Small intestine (tissue), 7 donors: ENCODE measurements around the gene ICAM1. TPM values are rescaled to one million over a fixed set of nuclear protein-coding genes. Genes with fewer than 3 reads are reported as not detected.
A peak's percentile ranks its signal among the peaks of the same experiment; 100 is the strongest.

Experiments used
- DNase-seq, 2 donors: peaks; one replicate each; pipeline versions ENCODE4 v3.0.0 to v3.0.0-alpha.2; 2013
- FAIRE-seq: peaks from 2 replicates; lab custom pipeline; 2012; peaks lifted over from hg19 to GRCh38; lab: Jason Lieb, UNC
- H3K27ac ChIP-seq, 3 donors: one replicate each; pipeline ENCODE4 v1.5.1; 2013; ENCODE audit warnings: low read length in 2 of 3, mild to moderate bottlenecking in 2 of 3, control low read depth in 1 of 3, inconsistent platforms in 1 of 3, low read depth in 1 of 3, moderate library complexity in 1 of 3
- H3K27me3 ChIP-seq, 3 donors: one replicate each; pipeline ENCODE4 v1.6.1; 2013; ENCODE audit warnings: low read length in 3 of 3, inconsistent platforms in 1 of 3; ENCODE audit not compliant: control insufficient read depth in 3 of 3, insufficient read depth in 3 of 3
- H3K36me3 ChIP-seq, 3 donors: one replicate each; pipeline ENCODE4 v1.6.1; 2013; ENCODE audit warnings: low read length in 3 of 3, inconsistent platforms in 1 of 3, low read depth in 1 of 3, mild to moderate bottlenecking in 1 of 3, moderate library complexity in 1 of 3; ENCODE audit not compliant: control insufficient read depth in 3 of 3, insufficient read depth in 2 of 3
- H3K4me1 ChIP-seq, 3 donors: one replicate each; pipeline ENCODE4 v1.6.1; 2013; ENCODE audit warnings: low read length in 2 of 3, inconsistent platforms in 1 of 3, low read depth in 1 of 3, mild to moderate bottlenecking in 1 of 3, moderate library complexity in 1 of 3; ENCODE audit not compliant: control insufficient read depth in 3 of 3, insufficient read depth in 2 of 3
- H3K4me3 ChIP-seq, 3 donors: one replicate each; pipeline ENCODE4 v1.5.1; 2013; ENCODE audit warnings: low read length in 3 of 3, control low read depth in 1 of 3, inconsistent platforms in 1 of 3, low read depth in 1 of 3, mild to moderate bottlenecking in 1 of 3, moderate library complexity in 1 of 3
- H3K9me3 ChIP-seq, 2 donors: one replicate each; pipeline ENCODE4 v1.6.1; 2013; ENCODE audit warnings: low read depth in 1 of 2, low read length in 1 of 2; ENCODE audit not compliant: control insufficient read depth in 2 of 2, insufficient read depth in 1 of 2
- WGBS, 3 donors: extraction: QIAGEN DNeasy Blood & Tissue Kit; methylation state at CpG; one replicate each; pipeline ENCODE4 v1.1.7; 2013; 5-methylcytosine and 5-hydroxymethylcytosine counted together
- polyA plus RNA-seq, 4 donors: library from polyadenylated mRNA; stranded (reverse) in 3 of 4; unstranded in 1 of 4; fragments of 200-250 nt in 3 of 4; fragments of 120-200 nt in 1 of 4; gene quantifications; one replicate each; pipeline versions ENCODE4 v1.2.1 to v1.2.3, GENCODE V29; 2013
- donor health status: healthy with polysubstance abuse.
- donor health status: control.
- donor health status: control.
- donor health status: Bipolar disorder and iron deficiency.
- donor health status: healthy.

ICAM1 gene
- polyA plus RNA-seq, 4 donors: 1.6 to 18.2 (median 11.5) TPM

- Histone ChIP-seq H3K4me3 (peak overlapping the region in 1 of 3 donors; percentile 29), H3K27me3 (peaks cover 4 to 67% (median 31%) of the 10 kb centered on the region in 3 donors), H3K4me1 (peaks cover 0 to 24% (median 5%) of the 10 kb centered on the region in 3 donors), H3K27ac (no peak overlapping the region), H3K36me3 (no peaks in the 10 kb centered on the region), H3K9me3 (peaks cover 0 to 8% of the 10 kb centered on the region in 2 donors)
- DNase-seq: peak in 1 of 2 donors; percentile 59
- WGBS, 3 donors: 6 to 7% (median 6%) methylated on average over 30 to 58 of the region's 58 CpGs
- no peak for FAIRE-seq
These were observed 25.1 kb downstream of the ICAM1 start for GRCh38 chr19:10295847-10296591.

GRCh38 chr19:10299545-10300458 lies 28.9 kb downstream of the ICAM1 start:
- H3K4me3 ChIP-seq: no peak overlapping the region
- peaks cover 0 to 3% of the 10 kb centered on the region in 2 donors for H3K9me3 ChIP-seq
- H3K27me3 ChIP-seq: peaks cover 0 to 32% (median 12%) of the 10 kb centered on the region in 3 donors
- H3K36me3 ChIP-seq: peaks cover 0 to 3% (median 0%) of the 10 kb centered on the region in 3 donors
- WGBS, 3 donors: 30 to 44% (median 32%) methylated on average over 14 of the region's 14 CpGs
- FAIRE-seq: no peak
- peaks cover 0 to 12% (median 5%) of the 10 kb centered on the region in 3 donors for H3K4me1 ChIP-seq
- H3K27ac ChIP-seq: no peak overlapping the region
- DNase-seq: no peak

DNA sequence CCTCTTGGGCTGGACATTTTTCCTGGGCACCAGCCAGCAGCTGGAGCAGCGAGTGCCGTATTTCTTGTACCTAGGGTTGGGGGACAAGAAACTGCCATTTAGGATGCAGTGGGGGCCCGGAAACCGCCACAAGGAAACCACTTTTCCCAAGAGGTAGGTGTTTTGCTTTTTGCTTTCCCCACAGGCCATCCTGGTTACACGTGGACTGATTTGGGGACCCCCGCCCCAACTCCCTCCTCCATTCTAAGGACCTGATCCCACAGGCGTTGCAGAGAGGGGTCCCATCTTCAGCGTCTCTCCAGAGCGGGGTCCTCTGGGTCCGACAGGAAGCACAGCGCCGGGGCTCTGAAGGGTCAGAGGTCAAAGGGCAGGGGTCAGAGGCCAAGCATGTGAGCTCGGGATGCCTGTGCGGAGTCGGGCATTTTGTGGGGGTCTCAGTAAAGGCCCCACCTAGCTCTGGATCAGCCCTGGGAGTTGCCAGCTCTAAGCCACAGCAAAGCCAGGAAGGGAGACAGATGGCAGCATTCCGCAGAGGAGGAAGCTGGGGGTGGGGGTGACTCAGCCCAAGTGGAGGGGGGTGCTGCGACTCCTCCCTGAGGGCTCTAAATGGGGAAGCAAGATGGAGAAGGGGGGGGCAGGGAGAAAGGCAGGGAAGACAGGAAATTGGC lies 34.4 kb downstream of the ICAM1 start:
- FAIRE-seq (no peak), DNase-seq (no peak)
- H3K27me3 ChIP-seq: peaks cover 0 to 3% (median 0%) of the 10 kb centered on the region in 3 donors
- H3K4me1 ChIP-seq: no peaks in the 10 kb centered on the region
- no peak overlapping the region for H3K27ac ChIP-seq
- WGBS, 3 donors: 76 to 82% (median 81%) methylated on average over 17 of the region's 17 CpGs
- no peaks in the 10 kb centered on the region for H3K9me3 ChIP-seq
- peaks cover 0 to 32% (median 0%) of the 10 kb centered on the region in 3 donors for H3K36me3 ChIP-seq
- no peak overlapping the region for H3K4me3 ChIP-seq

DNA sequence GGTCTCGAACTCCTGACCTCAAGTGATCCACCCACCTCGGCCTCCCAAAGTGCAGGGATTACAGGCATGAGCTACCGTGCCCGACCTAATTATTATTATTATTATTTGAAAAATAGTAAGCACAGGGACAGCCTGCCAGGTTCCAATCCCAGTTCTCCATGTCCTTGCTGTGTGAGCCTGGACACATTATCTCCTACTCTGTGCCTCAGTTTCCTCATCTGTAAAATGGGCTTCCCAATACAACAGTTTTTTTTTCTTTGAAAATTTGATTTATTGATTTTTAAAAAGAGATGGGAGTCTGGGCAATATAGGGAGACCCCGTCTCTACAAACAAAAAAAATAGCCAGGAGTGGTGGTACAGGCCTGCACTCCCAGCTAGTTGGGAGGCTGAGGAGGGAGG lies 35.4 kb downstream of the ICAM1 start:
- FAIRE-seq (no peak), DNase-seq (no peak)
- WGBS, 3 donors: 90% methylated on average over 5 of the region's 5 CpGs

DNA sequence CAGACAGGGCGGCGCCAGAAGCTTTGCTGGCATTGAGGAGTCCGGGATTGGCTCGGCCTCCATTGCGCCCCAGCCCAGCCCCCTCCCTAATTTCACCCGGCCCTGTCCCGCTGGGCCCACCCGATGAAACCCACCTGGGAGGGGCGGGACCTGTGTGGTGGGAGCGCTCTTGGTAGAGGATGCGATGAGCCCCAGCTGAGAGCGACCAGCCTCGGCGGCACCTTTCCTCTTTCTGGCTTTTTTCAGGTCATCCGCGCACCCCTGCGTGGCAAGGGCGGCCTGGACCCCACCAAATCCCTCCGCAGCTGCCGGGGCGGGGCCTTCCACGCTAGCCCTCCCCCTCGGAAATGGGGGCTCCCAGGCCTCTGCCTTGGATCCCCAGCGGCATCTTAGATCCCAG lies 38.5 kb downstream of the ICAM1 start, which contains the start of gene ZGLP1:
Gene ZGLP1 (minus strand): TSS at position 393 of the 400 bp plus-strand sequence.
- Histone ChIP-seq H3K4me3 (no peak within 1 kb of the TSS), H3K27ac (no peak within 1 kb of the TSS), H3K27me3 (no peaks in the 10 kb centered on the region), H3K36me3 (peaks cover 0 to 40% (median 0%) of the 10 kb centered on the region in 3 donors), H3K4me1 (no peaks in the 10 kb centered on the region), H3K9me3 (no peaks in the 10 kb centered on the region)
- FAIRE-seq (no peak), DNase-seq (no peak)
- 93 to 96% (median 94%) methylated on average over 23 to 24 of the region's 24 CpGs for WGBS, 3 donors

More for the DNA sequence above, 35.4 kb downstream of the ICAM1 start:
- Histone ChIP-seq H3K27ac (no peak overlapping the region), H3K4me1 (no peaks in the 10 kb centered on the region), H3K9me3 (no peaks in the 10 kb centered on the region), H3K27me3 (no peaks in the 10 kb centered on the region), H3K36me3 (peaks cover 0 to 40% (median 0%) of the 10 kb centered on the region in 3 donors), H3K4me3 (no peak overlapping the region)

GRCh38 chr19:10315335-10316214 lies 44.7 kb downstream of the ICAM1 start, which contains the start of gene FDX2:
FDX2 (minus strand) TSS chr19:10316015; CDS start chr19:10315996, 19 bp downstream.
- DNase-seq (peak; percentile 90 to 93), FAIRE-seq (no peak)
- H3K36me3 ChIP-seq: peaks cover 8 to 53% (median 14%) of the 10 kb centered on the region in 3 donors
- H3K9me3 ChIP-seq: no peaks in the 10 kb centered on the region
- peak within 1 kb of the TSS in 1 of 3 donors; percentile 44 for H3K27ac ChIP-seq
- 1% methylated on average over 44 to 55 of the region's 55 CpGs for WGBS, 3 donors
- H3K27me3 ChIP-seq: no peaks in the 10 kb centered on the region
- H3K4me1 ChIP-seq: peaks cover 0 to 4% (median 0%) of the 10 kb centered on the region in 3 donors
- H3K4me3 ChIP-seq: peak within 1 kb of the TSS; percentile 66 to 86 (median 68)

DNA sequence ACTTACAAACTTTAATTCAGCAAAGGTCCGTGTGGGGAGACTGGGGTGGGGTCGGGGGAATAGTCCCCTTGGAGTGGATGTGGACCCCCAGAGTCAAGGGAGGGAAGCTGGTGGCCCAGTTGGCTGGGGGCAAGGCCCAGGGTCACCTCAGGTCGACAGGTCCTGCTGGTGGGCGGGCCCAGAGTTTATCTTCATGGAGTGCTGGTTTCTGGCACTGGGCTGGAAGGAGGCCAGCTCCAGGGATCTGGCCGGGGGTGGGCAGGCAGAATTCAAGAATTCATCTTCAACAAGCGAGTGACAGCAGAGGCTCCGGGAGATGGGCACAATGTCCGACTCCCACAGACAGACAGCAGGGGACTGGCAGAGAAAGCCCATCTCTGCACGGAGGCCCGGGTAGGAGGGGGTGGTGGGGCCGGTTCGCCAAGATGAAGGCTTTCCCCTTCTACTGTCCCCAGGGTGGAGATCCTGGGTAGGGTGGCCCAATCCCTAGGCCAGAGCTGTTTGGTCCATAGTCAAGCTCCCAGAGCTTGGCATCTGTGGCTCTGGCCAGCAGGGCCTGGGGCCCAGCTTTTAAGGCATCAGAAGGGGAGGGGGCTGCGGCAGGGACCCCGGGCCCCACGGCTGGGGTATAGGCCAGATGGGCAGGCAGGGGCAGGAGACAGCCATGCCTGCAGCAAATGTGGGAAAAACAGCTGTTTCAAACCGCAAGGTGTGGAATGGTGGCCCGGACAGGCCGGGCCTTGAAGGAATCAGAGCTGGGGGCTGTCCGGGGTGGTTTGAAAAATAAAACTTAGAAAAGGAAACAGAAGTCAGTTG lies 45.5 kb downstream of the ICAM1 start:
- H3K36me3 ChIP-seq: peaks cover 10 to 56% (median 17%) of the 10 kb centered on the region in 3 donors
- no peaks in the 10 kb centered on the region for H3K9me3 ChIP-seq
- 62 to 70% (median 63%) methylated on average over 19 of the region's 19 CpGs for WGBS, 3 donors
- H3K4me3 ChIP-seq: no peak overlapping the region
- H3K27me3 ChIP-seq: no peaks in the 10 kb centered on the region
- H3K4me1 ChIP-seq: peaks cover 0 to 10% (median 3%) of the 10 kb centered on the region in 3 donors
- DNase-seq (no peak), FAIRE-seq (no peak)
- H3K27ac ChIP-seq: peak overlapping the region in 1 of 3 donors; percentile 44
